Thyroid gland (tissue), 4 donors: ENCODE data around the gene RAB11A.

Experiments used
- CTCF ChIP-seq, 6 experiments: fragments of 200-600 bp in 3 of 6; fragments of 450-650 bp in 3 of 6; sonication (generic) in 3 of 6; IDR thresholded peaks; one replicate each; pipeline ENCODE4 v1.5.1; 2016 to 2019; ENCODE audit warnings: antibody characterized with exemption in 6 of 6, mild to moderate bottlenecking in 2 of 6, inconsistent platforms in 1 of 6, moderate library complexity in 1 of 6
- POLR2A ChIP-seq, 2 donors: fragments of 450-650 bp; IDR thresholded peaks; one replicate each; pipeline ENCODE4 v1.6.1; 2017; ENCODE audit warnings: antibody characterized with exemption in 2 of 2, mild to moderate bottlenecking in 2 of 2, moderate library complexity in 1 of 2

GRCh38 chr15:65920121-65920520, 50.8 kb downstream of the RAB11A start:
- TF ChIP-seq POLR2A (IDR thresholded peaks at IDR 0.05) (no peak), CTCF (IDR thresholded peaks at IDR 0.05) (no peak)
